ENCODE measurements around the gene ESPNL.
"Not testable (repeated sequence)": the region's sequence is repeated elsewhere in the genome, so short reads cannot be mapped to it uniquely, and the experiment has no call there.

The ESPNL gene, protein sequence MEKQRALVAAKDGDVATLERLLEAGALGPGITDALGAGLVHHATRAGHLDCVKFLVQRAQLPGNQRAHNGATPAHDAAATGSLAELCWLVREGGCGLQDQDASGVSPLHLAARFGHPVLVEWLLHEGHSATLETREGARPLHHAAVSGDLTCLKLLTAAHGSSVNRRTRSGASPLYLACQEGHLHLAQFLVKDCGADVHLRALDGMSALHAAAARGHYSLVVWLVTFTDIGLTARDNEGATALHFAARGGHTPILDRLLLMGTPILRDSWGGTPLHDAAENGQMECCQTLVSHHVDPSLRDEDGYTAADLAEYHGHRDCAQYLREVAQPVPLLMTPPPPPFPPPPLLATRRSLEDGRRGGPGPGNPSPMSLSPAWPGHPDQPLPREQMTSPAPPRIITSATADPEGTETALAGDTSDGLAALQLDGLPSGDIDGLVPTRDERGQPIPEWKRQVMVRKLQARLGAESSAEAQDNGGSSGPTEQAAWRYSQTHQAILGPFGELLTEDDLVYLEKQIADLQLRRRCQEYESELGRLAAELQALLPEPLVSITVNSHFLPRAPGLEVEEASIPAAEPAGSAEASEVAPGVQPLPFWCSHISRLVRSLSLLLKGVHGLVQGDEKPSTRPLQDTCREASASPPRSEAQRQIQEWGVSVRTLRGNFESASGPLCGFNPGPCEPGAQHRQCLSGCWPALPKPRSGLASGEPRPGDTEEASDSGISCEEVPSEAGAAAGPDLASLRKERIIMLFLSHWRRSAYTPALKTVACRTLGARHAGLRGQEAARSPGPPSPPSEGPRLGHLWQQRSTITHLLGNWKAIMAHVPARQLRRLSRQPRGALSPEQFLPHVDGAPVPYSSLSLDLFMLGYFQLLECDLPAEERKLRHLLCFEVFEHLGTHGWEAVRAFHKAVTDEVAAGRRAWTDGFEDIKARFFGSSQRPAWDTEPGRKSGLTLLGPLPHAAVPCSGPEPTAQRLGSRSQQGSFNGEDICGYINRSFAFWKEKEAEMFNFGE

DNA sequence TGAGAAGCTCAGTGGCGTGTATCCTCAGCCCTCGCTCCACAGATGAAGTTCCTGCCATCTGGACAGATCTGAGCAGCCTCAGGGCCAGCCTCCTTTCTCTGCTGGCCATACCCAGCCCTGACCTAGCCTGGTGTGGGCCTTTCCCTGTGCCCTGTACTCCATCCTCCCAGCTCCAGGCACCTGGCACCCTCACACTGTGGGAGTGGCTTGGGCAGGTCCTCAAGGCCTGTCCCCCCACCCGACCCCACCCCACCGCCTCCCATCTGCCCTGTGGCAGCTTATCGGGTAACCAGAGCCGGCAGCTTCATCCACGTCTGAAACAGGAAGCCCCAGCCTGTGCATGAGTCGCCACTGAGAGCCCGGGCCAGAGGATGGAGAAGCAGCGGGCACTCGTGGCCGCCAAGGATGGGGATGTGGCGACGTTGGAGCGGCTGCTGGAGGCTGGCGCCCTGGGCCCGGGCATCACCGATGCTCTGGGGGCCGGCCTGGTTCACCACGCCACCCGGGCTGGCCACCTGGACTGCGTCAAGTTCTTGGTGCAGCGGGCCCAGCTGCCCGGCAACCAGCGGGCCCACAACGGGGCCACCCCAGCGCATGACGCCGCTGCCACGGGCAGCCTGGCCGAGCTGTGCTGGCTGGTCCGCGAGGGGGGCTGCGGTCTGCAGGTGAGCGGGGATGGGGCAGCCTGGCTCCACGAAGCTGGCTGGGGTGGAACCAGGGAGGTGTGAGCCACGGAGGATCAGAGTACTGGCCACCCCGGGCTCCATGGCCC is at the start of gene ESPNL:
Gene ESPNL (plus strand): TSS at position 292 of the 772 bp plus-strand sequence. CDS start 80 bp downstream, at position 372.
- DNase-seq: no peak

- DNase-seq: no peak
Observed at GRCh38 chr2:238053191-238053776, 46.9 kb upstream of the ESPNL start.

- no peak for DNase-seq
Observed at GRCh38 chr2:238055841-238056240, 44.3 kb upstream of the ESPNL start.

- not testable (repeated sequence) for DNase-seq
Observed at GRCh38 chr2:238057696-238058575, 42.2 kb upstream of the ESPNL start.

DNA sequence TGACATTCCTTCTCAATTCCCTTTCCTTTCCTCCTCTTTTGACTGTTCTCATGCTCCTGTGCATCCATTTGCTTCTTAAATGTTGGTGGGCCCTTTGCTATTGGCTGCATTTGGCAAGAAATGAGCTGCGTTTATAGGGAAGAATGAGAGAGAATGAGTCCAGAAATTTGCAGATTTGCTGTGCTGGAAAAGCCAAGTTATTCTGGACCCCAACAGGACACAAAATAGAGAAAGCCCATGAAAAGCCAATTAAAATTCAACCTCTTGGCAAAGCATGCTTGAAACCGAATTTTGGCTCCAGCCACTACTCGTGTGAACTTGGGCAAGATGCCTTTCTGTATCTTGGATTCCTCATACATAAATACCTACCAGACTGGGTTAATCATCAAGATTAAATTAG is 40.6 kb upstream of the ESPNL start:
- no peak for DNase-seq

DNA sequence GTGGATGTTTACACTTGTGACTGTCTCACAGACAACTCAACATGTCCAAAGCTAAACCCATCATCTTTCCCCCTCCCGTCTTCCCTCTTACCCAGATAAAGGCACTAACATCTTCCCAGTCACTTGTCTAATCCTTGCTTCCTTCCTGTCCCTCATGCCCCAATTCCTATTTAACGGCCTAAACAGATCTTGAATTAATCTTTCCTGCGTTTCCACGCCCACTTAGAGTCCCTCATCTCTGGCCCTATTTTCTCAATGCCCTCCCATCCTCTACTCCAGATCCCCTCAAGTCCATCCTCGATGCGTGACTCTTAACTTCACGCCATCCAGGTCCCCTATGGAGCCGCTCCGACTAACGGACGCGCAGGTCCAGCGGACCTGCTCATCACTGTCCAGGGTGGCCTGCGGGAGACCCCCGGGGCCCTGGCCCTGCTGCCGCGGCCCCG is 40.0 kb upstream of the ESPNL start:
- DNase-seq: no peak

DNA sequence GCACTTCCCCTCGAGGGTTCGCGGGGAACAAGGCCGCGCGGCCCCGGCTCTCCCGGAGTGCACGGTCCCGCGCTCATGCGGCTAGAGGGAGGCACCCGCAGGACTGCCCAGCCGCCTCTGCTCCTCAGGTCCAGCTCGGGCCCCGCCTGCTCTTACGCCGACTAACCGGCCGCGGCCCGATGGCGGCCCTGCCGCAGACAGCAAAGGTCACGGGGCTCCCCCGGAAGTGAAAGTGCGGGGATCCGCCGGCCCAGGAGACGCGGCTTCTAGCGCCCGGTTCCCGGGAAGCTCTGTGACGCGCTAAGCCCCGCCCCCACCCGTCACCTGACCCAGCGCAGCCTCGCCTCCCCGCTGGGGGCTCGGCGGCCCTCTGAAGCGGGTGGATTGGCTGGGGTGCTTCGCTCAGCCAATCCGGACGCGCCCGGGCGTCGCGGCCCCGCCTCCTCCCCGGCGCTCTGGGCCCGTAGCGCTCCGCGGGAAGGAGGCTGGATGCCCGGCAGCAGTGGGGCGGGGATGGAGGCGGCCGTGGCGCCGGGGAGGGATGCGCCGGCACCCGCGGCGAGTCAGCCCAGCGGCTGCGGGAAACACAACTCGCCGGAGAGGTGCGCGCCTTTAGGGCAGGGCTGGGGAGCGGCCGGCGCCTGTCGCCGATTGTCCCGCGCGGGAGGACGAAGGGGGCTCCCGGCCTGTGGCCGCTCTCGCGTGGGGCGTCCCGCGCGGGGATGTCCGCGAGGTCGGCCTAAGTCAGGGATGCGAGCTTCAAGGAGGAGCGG is 39.4 kb upstream of the ESPNL start, which contains the start of gene SCLY:
Gene SCLY (plus strand): TSS at position 460 of the 773 bp plus-strand sequence. CDS start 54 bp downstream, at position 514.
- peak; percentile 69 for DNase-seq

DNA sequence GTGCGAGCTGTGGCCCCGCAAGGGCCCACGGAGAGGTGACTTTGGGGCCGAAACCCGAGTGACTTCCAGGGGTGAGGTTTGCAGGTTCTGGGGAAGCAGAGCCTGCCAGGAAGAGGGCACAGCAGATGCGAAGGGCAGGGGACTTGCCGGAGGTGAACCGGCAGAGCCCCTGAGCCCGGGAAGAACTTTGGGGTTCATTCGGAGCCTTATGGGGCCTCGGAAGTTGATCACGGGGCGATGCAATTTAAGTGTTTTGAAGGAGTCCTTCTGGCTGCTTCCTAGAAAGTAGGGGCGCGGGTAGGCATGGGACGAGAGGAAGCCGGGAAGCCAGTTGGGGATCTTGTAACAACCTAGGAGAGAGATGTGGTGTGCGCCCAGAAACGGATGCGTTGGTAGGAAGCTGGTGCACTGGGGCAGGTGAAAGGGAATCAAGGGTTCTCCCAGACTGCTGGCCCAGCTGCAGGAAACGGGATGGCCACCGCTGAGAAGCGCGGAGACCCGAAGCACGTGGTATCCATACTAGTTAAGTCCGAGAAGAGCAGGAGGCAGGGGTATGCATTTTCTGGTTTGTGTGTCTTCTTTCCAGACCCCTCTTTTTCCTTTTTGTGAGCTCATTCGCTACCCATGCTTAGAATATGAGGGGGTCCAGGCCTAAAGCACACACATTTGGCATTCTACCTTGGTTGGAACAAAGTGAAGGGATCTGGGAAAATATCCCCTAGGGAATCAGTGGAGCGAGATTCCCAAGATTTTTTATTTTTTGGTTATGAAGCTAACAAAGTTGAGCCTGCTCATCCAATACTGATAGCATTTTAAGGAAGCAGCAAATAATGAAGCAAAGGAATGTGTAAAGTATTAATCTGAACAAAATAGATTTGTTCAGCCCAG is 38.6 kb upstream of the ESPNL start:
- no peak for DNase-seq

DNA sequence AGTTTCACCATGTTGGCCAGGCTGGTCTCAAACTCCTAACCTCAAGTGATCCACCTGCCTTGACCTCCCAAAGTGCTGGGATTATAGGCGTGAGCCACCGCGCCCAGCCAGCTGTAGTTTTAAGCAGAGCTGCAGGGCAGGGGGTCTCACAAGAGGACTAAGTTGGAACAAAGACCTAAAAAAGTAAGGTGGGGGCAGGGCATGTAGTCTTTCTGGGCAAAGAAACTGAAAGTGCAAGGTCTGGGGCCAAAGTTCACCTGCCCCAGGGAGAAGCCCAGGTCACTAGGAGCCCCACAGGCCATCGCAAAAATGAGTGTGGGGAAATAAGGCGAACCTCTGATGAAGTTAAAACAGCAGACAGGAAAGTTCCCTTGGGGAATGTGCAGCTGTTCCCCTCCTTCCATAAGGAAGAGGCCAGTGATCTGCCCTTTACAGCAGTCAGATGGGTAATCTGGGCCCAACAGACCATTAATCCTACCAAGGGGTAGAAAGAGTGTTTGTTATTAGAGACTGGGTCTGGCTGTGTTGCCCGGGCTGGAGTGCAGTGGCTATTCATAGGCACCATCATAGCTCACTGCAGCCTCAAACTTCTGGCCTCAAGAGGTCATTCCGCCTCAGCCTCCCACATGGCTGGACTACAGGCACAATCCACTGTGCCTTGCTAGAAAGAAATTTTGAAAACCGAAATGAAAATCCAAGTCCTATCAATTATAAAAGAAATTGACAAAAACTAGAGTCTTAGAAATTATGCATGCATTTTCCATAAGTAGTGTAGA is 36.5 kb upstream of the ESPNL start:
- DNase-seq: no peak

DNA sequence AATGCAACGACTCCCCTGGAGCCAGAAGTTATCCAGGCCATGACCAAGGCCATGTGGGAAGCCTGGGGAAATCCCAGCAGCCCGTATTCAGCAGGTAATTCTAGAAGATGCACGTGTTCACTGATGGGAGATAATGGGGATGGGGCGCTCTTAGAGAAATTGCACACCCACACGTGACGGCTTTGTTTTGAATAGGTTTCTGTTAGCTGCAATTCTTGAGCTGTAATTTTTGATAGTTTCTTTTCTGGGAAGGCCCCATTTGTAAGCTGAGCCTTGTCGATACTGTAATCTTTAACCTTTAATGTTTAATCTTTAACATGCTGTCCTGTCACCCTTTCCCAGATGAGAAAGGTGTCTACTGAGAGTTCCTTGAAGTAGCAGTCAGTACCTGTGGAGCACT is 35.8 kb upstream of the ESPNL start:
- DNase-seq: no peak

DNA sequence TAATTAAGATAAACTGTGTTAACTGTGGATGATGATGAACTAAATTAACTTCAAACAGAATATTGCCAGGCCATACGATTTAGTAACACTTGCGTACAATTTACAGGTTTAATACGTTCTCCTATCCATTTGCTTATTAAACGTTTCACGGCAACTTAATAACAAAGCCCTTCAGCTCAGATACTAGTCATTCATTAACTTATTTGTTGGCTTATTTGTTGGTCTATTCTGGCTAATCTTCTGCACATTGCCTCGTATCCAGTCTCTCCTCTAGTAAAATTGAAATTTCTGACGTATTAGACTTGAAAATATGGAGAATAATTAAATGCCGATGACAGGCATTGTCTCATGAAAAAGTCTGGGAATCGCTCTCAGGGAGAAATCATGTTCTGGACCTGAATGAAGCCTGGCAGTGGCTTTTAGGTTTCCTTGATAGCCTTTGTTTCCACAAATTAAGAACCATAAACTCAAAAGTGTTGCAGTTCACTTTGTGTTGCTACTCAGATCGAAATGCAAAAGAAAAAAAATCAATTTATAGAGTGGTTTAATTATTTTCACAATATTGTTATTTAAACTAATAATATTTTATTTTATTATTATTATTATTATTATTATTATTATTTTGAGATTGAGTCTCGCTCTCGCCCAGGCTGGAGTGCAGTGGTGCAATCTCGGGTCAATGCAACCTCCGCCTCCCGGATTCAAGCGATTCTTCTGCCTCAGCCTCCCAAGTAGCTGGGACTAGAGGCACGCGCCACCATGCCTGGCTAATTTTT is 34.9 kb upstream of the ESPNL start:
- no peak for DNase-seq

- DNase-seq: no peak
Observed at GRCh38 chr2:238066218-238066617, 33.9 kb upstream of the ESPNL start.

- DNase-seq: not testable (repeated sequence)
Observed at GRCh38 chr2:238066718-238067117, 33.4 kb upstream of the ESPNL start.

GRCh38 chr2:238067939-238068338 is 32.2 kb upstream of the ESPNL start:
- DNase-seq: no peak

GRCh38 chr2:238069021-238069709 is 31.0 kb upstream of the ESPNL start:
- DNase-seq: no peak

DNA sequence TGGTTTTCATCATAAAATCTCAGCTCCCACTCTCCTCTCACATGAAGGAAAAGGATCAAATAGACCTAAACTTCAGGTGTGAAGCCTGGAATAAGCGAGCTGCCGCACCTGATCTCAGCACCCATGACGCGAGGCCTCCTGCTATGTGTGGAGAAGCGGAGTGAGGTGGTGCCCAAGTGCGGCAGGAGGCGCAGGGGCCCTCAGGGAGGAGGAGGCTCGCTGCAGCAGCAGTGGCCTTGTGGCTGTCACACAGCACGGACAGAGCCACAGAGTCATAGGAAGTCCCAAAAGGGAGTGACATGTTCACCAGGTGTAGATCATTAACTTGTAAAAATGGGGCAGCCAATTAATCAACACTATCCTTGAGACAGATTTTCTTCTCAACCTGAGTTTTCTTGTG is 30.3 kb upstream of the ESPNL start:
- no peak for DNase-seq

GRCh38 chr2:238075397-238075796 is 24.7 kb upstream of the ESPNL start:
- no peak for DNase-seq
